HG03442 (cell line): ENCODE data around the gene CD2AP.
"Not testable (repeated sequence)": the region's sequence is repeated elsewhere in the genome, so short reads cannot be mapped to it uniquely, and the experiment has no call there.

ENCODE experiments used
- ATAC-seq: cut with Tn5 transposase; IDR thresholded peaks from one replicate; pipeline ENCODE4 v1.9.1; 2021; ENCODE audit warnings: mild to moderate bottlenecking, moderate library complexity; ENCODE audit not compliant: unreplicated experiment

CD2AP gene

DNA sequence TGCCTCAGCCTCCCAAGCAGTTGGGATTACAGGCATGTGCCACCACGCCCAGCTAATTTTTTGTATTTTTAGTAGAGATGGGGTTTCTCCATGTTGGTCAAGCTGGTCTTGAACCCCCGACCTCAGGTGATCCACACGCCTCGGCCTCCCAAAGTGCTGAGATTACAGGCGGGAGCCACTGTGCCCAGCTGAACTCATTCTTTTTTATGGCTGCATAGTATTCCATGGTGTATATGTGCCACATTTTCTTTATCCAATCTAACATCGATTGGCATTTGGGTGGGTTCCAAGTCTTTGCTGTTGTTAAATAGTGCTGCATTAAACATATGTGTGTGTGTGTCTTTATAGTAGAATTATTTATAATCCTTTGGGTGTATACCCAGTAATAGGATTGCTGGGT is 78.9 kb downstream of the CD2AP start:
- ATAC-seq: not testable (repeated sequence)

GRCh38 chr6:47563162-47563561 is 85.6 kb downstream of the CD2AP start:
- ATAC-seq: no peak

DNA sequence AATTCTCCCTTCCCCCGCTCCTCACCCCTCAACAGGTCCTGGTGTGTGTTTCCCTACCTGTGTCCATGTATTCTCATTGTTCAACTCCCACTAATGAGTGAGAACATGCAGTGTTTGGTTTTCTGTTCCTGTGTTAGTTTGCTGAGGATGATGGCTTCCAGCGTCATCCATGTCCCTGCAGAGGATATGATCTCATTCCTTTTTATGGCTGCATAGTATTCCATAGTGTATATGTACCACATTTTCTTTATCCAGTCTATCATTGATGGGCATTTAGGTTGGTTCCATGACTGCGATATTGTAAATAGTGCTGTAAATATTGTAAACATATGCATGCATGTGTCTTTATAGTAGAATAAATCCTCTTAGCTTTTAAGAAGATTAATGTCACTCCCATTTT is 89.0 kb downstream of the CD2AP start:
- ATAC-seq: not testable (repeated sequence)

DNA sequence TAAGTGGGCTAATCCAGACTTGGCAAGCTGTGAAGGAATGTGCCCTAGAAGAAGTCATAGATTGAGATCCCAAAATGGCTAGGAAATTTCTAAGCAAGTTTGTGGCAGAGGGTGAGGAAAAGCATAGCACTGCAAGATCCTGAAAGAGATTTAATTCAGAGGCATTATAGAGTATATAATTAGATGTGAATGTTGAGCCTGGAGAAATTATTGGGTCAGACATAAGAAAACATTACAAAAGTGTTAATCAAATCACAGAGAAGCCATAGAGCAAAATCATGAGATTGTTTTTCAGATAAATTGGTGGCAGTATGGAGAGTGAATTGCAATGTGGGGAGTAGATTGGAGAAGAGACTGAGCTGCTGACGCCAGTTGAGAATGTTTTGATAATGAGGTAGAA is 90.0 kb downstream of the CD2AP start:
- no peak for ATAC-seq

DNA sequence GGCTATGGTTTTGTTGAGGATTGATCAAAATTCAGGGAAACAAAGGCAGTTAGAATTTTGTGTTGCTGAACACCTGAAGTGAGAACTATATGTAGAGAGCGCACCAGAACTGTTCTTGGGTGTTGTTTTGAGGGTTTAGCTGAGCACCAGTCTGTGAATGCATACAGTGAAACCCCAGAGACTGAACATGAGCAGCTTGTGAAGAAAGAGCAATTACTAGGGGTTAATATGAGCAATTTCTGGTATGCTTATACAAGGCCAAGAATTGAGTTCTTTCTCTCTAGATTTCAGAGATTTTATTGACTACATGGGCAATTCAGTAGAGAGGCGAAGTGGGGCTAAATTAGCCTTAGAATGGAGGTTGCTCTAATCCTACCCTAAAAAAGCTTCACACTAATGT is 93.9 kb downstream of the CD2AP start:
- no peak for ATAC-seq

- no peak for ATAC-seq
These were observed 95.5 kb downstream of the CD2AP start for GRCh38 chr6:47573109-47573508.

GRCh38 chr6:47574789-47575188 is 97.2 kb downstream of the CD2AP start:
- ATAC-seq: no peak

DNA sequence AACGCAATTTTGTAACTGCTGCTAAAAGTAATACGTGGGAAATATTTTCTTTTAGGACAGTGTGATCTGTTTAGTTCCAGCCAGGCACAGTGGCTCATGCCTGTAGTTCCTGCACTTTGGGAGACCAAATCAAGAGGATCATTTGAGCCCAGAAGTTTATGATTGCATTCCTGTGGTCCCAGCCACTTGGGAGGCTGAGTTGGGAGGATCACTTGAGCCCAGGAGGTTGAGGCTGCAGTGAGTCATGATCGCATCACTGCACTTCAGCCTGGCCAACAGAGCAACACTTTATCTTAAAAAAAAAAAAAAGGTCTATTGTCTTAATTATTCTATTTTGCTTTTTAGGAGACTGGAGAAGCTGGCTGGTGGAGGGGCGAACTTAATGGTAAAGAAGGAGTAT is 101.5 kb downstream of the CD2AP start:
- no peak for ATAC-seq

GRCh38 chr6:47581591-47581990 is 104.0 kb downstream of the CD2AP start:
- peak; percentile 96 for ATAC-seq

GRCh38 chr6:47587493-47587892 is 109.9 kb downstream of the CD2AP start:
- ATAC-seq: no peak

DNA sequence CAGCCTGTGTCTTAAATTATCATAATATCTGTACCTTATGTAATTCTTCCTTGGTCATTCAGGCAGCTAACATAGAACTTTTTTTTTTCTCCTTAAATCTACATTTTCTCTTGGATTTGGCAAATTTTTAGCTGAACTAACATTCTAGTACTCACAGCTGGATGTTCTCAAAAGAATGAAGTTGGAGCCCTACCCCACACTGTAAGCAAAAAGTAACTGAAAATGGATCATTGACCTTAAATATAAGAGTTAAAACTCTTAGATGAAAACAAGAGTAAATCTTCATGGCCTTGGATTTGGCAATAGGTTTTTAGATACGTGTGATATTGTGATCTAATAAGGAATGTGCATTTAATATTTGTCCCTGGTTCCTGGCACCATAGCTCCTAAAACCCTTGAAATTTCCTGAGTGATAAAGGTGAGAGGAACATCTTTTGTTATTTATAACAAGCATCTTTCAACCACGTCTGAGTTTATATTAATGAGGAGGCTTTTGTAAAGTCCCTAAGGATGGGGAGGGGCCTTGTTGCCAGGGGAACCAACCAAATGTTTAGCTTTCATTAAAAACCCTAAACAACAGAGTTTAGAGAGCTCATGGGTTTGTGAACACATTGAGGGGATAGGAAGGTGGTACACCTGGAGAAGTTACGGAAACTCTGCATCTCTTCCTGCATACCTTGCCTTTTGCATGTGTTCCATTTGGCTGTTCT is 114.7 kb downstream of the CD2AP start:
- no peak for ATAC-seq

DNA sequence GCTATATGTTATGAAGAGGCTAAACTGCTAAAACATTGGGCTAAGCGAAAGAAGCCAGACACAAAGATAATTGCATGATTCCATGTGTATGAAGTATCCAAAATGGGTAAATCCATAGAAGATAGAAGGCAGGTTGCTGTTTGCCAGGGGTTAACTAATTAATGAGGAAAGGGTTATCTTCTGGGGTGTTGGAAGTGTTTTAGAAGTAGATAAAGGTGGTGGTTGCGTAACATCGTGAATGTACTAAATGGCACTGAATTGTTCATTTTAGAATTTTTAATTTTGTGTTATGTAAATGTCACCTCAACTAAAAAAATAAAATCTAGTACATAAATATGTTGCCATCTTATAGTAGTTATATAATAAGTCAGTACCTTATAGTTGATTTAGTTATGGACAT is 116.4 kb downstream of the CD2AP start:
- ATAC-seq: no peak

GRCh38 chr6:47595785-47596184 is 118.2 kb downstream of the CD2AP start:
- ATAC-seq: no peak

DNA sequence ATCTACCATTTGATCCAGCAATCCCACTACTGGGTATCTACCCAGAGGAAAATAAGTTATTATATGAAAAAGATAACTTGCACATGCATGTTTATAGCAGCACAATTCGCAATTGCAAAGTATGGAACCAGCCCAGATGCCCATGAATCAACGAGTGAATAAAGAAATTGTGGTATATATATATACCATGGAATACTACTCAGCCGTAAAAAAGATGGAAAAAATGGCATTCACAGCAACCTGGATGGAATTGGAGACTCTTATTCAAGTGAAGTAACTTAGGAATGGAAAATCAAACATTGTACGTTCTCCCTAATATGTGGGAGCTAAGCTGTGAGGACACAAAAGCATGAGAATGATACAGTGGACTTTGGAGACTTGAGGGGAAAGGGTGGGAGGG is 120.8 kb downstream of the CD2AP start:
- no peak for ATAC-seq

DNA sequence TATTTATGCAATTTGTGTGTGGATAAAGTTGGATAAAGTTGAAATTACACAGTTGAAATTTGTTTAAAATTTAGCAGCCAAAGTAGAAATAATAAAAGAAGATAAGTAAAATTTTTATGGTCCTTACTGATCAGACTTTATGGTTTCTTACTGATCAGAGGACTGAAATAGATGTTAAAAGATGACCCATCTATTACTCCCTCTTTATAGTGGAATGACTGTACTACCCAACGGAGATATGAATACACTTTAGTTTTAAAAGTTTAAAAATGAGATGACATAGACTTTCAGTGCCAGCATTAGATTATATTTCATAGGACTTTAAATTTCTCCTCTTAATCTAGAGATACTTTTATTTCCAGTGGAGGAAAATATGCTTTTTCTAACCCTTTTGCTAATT is 121.9 kb downstream of the CD2AP start:
- peak; percentile 47 for ATAC-seq

GRCh38 chr6:47603227-47603626 is 125.6 kb downstream of the CD2AP start:
- no peak for ATAC-seq

DNA sequence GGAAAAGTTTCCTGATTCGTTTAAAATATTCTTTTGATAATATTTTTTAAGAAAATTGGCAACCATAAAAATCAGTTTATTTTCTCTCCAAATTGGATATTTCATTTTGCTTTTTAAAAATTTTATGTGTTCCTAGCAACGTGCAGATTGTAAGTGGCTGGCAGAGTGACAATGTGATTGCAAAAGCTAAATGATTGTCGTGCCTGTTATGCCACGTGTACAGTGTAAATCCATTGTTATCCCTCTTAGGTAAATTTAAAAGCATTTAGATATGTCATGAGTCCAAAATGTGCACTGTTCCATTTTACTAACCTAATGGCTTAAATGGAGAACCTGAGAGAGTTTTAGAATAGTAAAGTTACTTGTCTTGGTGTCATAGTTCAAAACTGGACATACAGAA is 126.4 kb downstream of the CD2AP start:
- no peak for ATAC-seq

- no peak for ATAC-seq
These were observed 144.4 kb downstream of the CD2AP start for GRCh38 chr6:47621838-47622449.

DNA sequence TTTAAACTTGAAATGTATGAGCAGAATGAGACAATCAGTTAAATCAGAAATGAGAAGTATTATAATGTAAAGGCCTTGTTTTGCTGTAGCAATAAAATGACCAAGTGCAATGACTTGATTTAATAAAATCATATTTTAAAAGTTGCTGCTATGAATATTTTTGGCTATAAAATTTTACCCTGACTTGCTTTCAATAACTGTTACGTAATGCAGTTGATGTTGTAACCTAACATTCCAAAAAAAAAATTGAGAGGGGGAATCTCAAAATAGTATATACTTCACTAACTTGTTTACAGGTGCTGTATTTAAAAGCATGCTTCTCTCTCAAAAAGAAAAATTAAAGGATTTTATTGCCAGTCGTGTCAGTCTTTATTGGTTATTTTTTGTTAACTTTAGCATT is 149.2 kb downstream of the CD2AP start:
- ATAC-seq: no peak

DNA sequence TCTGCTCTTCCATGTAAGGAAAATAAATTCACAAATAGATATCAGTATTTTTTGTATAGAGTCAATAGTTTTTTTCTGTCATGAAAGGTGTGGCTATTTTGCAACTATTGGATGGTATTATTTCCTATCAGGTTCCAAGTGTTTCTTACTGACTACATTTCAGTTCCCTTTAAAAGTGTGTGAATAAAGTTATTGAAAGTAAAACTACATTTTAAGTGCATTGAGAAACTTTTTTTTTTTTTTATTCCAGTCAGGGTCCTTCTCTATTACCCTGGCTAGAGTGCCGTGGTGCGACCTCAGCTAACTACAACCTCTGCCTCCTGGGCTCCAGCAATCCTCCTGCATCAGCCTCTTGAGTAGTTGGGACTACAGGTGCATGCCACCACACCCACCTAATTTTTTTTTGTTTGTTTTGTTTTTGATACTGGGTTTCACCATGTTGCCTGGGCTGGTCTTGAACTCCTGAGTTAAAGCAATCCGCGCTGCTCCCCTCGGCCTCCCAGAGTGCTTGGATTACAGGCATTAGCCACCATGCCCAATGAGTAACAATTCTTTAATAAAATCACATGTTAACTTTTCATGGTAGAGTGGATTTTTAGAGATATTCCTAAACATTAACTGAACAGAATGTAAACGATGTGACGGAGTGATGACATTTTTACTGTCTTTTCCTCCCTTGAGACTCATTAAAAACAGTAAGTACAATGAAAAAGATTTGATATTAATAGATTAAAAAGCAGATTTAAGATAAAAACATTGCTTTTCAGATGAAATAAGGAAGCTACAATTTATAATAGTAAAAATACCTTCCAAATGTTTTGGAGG is 151.1 kb downstream of the CD2AP start:
- ATAC-seq: no peak

DNA sequence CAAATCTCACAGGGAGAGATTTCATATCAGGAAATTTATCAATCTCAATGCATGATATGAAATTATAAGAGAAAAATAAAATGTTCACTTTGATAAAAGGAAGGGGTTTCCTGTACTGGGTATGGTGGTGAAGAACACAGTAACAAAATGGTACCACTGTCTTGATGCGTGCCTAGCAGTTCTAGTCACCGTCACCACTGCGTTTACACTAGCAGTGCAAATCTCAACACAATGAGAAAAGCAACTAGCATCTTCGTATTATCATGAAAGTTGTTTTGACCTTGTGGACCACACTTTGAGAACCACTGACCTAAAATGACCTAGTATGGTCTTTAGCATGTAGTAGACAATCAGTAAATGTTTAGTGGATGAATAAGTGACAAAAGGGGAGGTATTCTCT is 152.4 kb downstream of the CD2AP start:
- ATAC-seq: no peak

DNA sequence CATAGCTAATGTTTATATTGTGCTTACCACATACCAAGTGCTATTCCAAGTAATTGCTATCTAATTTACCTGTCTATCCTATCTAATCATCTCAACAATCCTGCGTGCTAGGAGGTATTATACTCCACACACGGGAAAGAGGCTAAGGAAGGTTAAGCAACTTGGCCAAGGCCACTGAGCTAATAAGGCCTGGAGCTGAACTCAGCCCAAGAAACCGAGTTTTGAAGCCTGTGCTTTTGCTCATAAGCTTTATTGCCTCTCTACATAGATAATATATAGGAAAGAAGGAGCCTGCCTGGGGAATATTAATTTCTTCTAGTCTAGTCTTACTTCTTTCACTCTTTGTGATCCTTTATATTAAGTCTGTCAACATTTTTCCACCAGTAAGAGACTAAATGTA is 153.0 kb downstream of the CD2AP start:
- ATAC-seq: no peak
